HUES64 (cell line): Measurements from ENCODE around the gene CELF4.

Source experiments
- H3K27ac ChIP-seq: 2 replicates; pipeline ENCODE4 v1.7.0; 2013; ENCODE audit warnings: low read depth, low read length, inconsistent platforms
- H3K27me3 ChIP-seq: 2 replicates; pipeline ENCODE4 v1.6.1; 2013; ENCODE audit warnings: mild to moderate bottlenecking, low read length; ENCODE audit not compliant: insufficient read depth
- H3K36me3 ChIP-seq: 2 replicates; pipeline ENCODE4 v1.6.1; 2013; ENCODE audit warnings: mild to moderate bottlenecking, low read length; ENCODE audit not compliant: insufficient read depth
- H3K4me1 ChIP-seq: 2 replicates; pipeline ENCODE4 v1.6.1; 2013; ENCODE audit warnings: mild to moderate bottlenecking, low read length, moderate library complexity; ENCODE audit not compliant: insufficient read depth
- H3K4me3 ChIP-seq: 2 replicates; pipeline ENCODE4 v1.5.1; 2013; ENCODE audit warnings: mild to moderate bottlenecking, low read length, moderate library complexity
- H3K9ac ChIP-seq: 2 replicates; pipeline ENCODE4 v1.6.1; 2013; ENCODE audit warnings: mild to moderate bottlenecking, low read depth, low read length
- H3K9me3 ChIP-seq: 2 replicates; pipeline ENCODE4 v1.6.1; 2013; ENCODE audit warnings: low read depth, low read length; ENCODE audit not compliant: insufficient read depth
- WGBS: fragments of 150-250, 120-280 bp; methylation state at CpG from one replicate; pipeline ENCODE4 v1.1.7; 2013; ENCODE audit warnings: missing lambda C conversion rate; 5-methylcytosine and 5-hydroxymethylcytosine counted together

The CELF4 gene

DNA sequence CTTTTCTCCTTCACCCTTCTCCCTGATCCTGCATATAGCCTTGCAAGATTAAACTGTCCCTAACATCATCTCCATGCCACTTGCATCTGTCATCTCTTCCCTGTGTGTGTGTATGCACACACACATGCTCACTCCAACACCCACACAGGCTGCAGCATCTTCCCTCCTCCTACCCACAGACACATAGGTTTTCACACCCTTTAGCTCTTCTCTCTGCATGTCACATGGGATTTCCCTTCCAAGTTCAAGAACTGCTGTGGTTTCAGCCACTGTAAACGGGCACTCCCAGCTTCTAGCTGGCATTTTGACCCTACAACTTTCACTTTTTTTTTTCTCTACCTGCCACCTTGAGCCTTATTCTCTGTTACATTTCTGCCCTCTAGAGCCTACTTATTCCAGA, 6.4 kb downstream of the CELF4 start:
- no peaks in the 10 kb centered on the region for H3K36me3 ChIP-seq
- H3K27me3 ChIP-seq = peaks cover 80% of the 10 kb centered on the region
- no peak overlapping the region for H3K4me3 ChIP-seq
- H3K9me3 ChIP-seq = no peaks in the 10 kb centered on the region
- 76% methylated on average over 1 of the region's 1 CpG for WGBS
- H3K4me1 ChIP-seq = peaks cover 21% of the 10 kb centered on the region
- no peak overlapping the region for H3K27ac ChIP-seq
- no peak overlapping the region for H3K9ac ChIP-seq

DNA sequence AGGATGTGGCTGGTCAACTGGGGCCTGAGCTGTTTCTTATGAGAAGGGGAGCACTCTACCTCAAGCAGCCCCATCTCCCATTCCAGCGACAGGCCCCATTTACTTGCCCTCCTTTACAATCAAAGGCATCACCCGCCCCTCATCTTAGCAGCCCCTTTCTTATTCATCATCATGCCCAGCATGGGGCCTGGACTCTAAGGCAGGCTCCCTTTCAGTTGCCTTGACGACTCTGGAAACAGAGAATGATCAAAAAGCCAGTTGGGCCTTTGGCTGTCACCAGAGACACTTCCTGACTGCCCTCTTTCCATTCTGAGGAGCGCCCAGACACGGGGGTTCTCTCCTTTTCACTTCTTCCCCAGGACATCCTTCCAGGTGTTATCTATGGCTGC, 11.2 kb downstream of the CELF4 start:
- H3K9ac ChIP-seq = no peak overlapping the region
- peaks cover 13% of the 10 kb centered on the region for H3K4me1 ChIP-seq
- H3K4me3 ChIP-seq = peak overlapping the region; percentile 34
- no peak overlapping the region for H3K27ac ChIP-seq
- H3K36me3 ChIP-seq = no peaks in the 10 kb centered on the region
- H3K9me3 ChIP-seq = no peaks in the 10 kb centered on the region
- WGBS = 2% methylated on average over 5 of the region's 5 CpGs
- H3K27me3 ChIP-seq = peaks cover 61% of the 10 kb centered on the region

DNA sequence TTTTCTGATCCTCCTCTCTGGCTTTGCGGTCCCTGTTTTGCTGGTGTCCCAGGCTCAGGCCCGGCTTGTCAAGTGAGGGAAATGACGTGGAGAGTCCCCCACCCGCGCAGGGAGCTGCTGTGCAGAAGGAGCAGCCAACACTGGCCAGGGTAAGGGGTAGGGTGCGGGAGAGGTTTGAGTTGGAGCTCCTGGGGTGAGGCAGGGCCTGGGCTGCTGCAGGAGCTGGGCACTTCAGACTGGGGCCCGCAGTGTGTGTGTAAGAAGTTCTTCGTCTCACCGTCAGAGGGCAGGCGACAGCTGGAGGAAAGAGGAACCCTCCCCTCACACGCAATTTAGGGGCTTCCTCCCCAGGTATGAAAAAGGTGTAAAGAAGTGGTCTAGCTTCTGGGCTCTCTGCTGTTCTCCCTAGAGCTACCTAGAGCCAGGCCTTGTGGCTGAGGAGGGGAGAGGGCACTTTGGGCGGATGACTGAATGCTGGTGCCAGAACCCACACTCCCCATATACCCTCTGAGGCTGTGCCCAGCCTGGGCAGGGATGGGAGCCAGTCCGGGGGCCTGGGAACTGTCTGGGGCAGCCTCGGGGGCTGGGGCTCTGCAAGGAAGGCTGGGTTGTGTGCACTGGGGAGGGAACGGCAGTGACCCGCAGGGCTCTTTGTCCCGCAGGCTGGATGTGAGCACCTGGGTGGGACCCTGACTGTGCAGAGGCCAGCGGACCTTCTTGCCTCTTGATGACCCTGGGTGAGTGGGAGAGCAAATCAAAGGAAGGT, 11.8 kb downstream of the CELF4 start:
- H3K27me3 ChIP-seq = peaks cover 57% of the 10 kb centered on the region
- peaks cover 13% of the 10 kb centered on the region for H3K4me1 ChIP-seq
- no peaks in the 10 kb centered on the region for H3K9me3 ChIP-seq
- H3K9ac ChIP-seq = no peak overlapping the region
- WGBS = 21% methylated on average over 13 of the region's 18 CpGs
- peak overlapping the region; percentile 34 for H3K4me3 ChIP-seq
- H3K36me3 ChIP-seq = no peaks in the 10 kb centered on the region
- H3K27ac ChIP-seq = no peak overlapping the region

GRCh38 chr18:37552286-37552685, 13.3 kb downstream of the CELF4 start:
- H3K9me3 ChIP-seq = no peaks in the 10 kb centered on the region
- H3K27ac ChIP-seq = no peak overlapping the region
- no peak overlapping the region for H3K9ac ChIP-seq
- no peak overlapping the region for H3K4me3 ChIP-seq
- no peaks in the 10 kb centered on the region for H3K36me3 ChIP-seq
- WGBS = 83% methylated on average over 5 of the region's 5 CpGs
- peaks cover 47% of the 10 kb centered on the region for H3K27me3 ChIP-seq
- peaks cover 13% of the 10 kb centered on the region for H3K4me1 ChIP-seq

GRCh38 chr18:37551846-37552245, 13.8 kb downstream of the CELF4 start:
- H3K9ac ChIP-seq = no peak overlapping the region
- H3K27ac ChIP-seq = no peak overlapping the region
- H3K4me1 ChIP-seq = peaks cover 13% of the 10 kb centered on the region
- peaks cover 43% of the 10 kb centered on the region for H3K27me3 ChIP-seq
- H3K36me3 ChIP-seq = no peaks in the 10 kb centered on the region
- no peak overlapping the region for H3K4me3 ChIP-seq
- H3K9me3 ChIP-seq = no peaks in the 10 kb centered on the region
- 93% methylated on average over 8 of the region's 8 CpGs for WGBS

DNA sequence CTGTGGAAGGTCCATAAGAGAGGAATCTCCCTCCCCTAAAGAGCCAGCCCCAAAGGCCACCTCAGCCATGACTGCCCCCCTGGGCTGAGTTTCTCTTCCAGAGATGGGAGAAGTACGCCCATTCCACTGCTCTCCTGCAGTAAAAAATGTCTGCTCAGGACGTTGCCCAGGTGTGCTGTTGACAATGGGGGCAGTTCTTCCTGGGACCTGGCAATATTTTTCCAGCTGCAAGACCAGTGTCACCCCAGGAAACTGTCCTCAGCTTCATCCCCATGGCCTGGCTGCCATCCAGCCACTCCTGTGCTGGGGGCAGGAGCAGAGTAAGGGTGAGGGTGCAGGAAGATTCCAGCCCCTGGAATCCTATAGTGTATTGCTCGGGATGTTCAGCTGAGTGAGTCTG, 14.3 kb downstream of the CELF4 start:
- no peaks in the 10 kb centered on the region for H3K36me3 ChIP-seq
- 86% methylated on average over 3 of the region's 3 CpGs for WGBS
- H3K9ac ChIP-seq = no peak overlapping the region

DNA sequence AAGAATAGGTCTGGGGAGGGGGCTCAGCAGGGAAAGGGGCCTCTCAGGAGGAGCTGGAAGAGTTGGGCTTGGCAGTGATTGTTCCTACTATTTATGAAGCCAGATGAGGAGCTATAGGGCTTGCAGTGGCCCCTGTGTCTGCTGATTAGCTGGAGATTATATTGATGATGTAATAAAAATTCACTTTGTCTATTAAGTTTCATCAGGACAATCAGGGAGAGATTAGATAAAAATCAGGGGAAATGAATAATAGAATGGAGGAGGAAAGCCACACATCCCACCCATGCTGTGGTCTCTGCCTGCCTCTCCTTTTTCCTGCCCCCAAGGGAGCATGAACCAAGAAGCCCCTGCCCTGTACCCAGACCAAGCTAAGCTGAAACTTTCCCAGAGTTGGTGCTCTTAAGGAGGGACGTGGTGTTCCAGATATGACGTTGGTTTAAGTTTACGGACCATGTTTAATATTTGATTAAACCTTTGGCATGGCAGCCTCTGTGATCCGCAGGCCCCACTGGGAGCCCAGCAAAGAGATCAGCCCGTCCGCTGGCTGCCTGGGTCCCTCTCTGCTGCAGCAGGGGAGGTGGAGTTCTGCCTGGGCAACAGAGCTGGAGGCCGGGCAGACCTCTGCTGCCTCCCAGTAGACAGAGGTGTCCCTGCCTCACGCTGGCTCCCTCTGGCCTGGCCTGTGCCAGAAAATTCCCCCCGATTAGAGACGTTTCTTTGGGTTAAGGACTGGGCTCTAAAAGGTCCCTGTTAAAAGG, 15.3 kb downstream of the CELF4 start:
- WGBS = 92% methylated on average over 10 of the region's 10 CpGs

More for the DNA sequence above, 14.3 kb downstream of the CELF4 start:
- Histone ChIP-seq H3K9me3 (no peaks in the 10 kb centered on the region), H3K4me3 (no peak overlapping the region), H3K4me1 (peaks cover 13% of the 10 kb centered on the region), H3K27me3 (peaks cover 37% of the 10 kb centered on the region), H3K27ac (no peak overlapping the region)

GRCh38 chr18:37548679-37549289, 16.8 kb downstream of the CELF4 start:
- peaks cover 12% of the 10 kb centered on the region for H3K27me3 ChIP-seq
- no peaks in the 10 kb centered on the region; the same call in 1 of the 2 replicates for H3K4me1 ChIP-seq
- H3K9me3 ChIP-seq = no peaks in the 10 kb centered on the region
- H3K27ac ChIP-seq = no peak overlapping the region
- WGBS = 92% methylated on average over 12 of the region's 12 CpGs
- no peaks in the 10 kb centered on the region for H3K36me3 ChIP-seq
- H3K4me3 ChIP-seq = no peak overlapping the region
- no peak overlapping the region for H3K9ac ChIP-seq

More for the DNA sequence above, 15.3 kb downstream of the CELF4 start:
- H3K27me3 ChIP-seq = peaks cover 27% of the 10 kb centered on the region
- H3K27ac ChIP-seq = no peak overlapping the region
- peaks cover 13% of the 10 kb centered on the region for H3K4me1 ChIP-seq
- H3K4me3 ChIP-seq = no peak overlapping the region
- no peaks in the 10 kb centered on the region for H3K9me3 ChIP-seq
- H3K9ac ChIP-seq = no peak overlapping the region
- no peaks in the 10 kb centered on the region for H3K36me3 ChIP-seq

GRCh38 chr18:37547196-37547827, 18.3 kb downstream of the CELF4 start:
- Histone ChIP-seq H3K27ac (no peak overlapping the region), H3K36me3 (no peaks in the 10 kb centered on the region), H3K9ac (no peak overlapping the region), H3K27me3 (no peaks in the 10 kb centered on the region; the same call in 1 of the 2 replicates), H3K4me1 (no peaks in the 10 kb centered on the region), H3K9me3 (no peaks in the 10 kb centered on the region), H3K4me3 (no peak overlapping the region)
- 93% methylated on average over 4 of the region's 4 CpGs for WGBS

DNA sequence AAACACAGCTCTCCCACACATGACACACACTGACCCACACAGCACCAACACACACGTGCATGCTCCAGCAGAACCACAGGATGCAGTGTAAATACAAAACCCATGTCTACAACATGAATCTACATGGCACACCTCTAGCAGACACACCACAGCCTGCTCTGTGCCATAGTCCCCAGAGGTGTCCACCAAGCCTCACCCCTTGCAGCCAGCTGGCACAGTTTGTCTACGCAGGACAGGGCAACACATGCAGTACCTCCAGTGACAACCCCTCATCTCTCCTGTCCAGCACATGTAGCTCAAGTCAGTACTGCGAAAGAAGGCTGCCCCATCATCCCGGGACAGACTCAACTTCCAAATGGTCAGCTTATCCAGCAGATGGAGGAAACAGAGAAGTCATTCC, 18.9 kb downstream of the CELF4 start:
- Histone ChIP-seq H3K9ac (no peak overlapping the region), H3K9me3 (no peaks in the 10 kb centered on the region), H3K27me3 (no peaks in the 10 kb centered on the region; the same call in 1 of the 2 replicates), H3K36me3 (no peaks in the 10 kb centered on the region), H3K4me1 (no peaks in the 10 kb centered on the region), H3K27ac (no peak overlapping the region), H3K4me3 (no peak overlapping the region)
- 88% methylated on average over 4 of the region's 4 CpGs for WGBS

DNA sequence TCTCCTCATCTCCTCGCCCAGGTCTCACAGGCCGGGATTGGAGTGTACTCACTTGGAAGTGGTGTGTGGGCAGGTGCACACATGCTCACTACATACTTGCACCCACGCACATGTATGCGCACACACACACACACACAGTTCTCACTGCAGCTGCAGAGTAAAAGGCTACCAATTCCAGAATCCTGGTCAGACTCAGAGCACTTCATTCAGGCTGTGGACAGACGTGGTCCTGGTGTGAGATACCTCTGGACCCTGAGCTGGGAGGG, 19.4 kb downstream of the CELF4 start:
- 95% methylated on average over 5 of the region's 5 CpGs for WGBS
- no peak overlapping the region for H3K4me3 ChIP-seq
- H3K9me3 ChIP-seq = no peaks in the 10 kb centered on the region
- no peaks in the 10 kb centered on the region for H3K4me1 ChIP-seq
- no peaks in the 10 kb centered on the region; the same call in 1 of the 2 replicates for H3K27me3 ChIP-seq
- H3K36me3 ChIP-seq = no peaks in the 10 kb centered on the region
- H3K27ac ChIP-seq = no peak overlapping the region
- H3K9ac ChIP-seq = no peak overlapping the region
